HEK293 (cell line): ENCODE results near the gene RASGEF1B.

Experiments used
- CTCF ChIA-PET: fragments of 350-600 bp; formaldehyde crosslinking; extraction: SDS; loops from one replicate; lab custom pipeline; 2021; ENCODE audit warnings: antibody characterized with exemption; lab: Yijun Ruan, JAX
- POLR2A ChIA-PET: fragments of 300-600 bp; formaldehyde crosslinking; extraction: SDS; loops from one replicate; lab custom pipeline; 2020; ENCODE audit warnings: antibody characterized with exemption, inconsistent platforms; lab: Yijun Ruan, JAX
- H3K27ac ChIP-seq: fragments of 200-500 bp; sonication (Bioruptor generic); 2 replicates; pipeline ENCODE4 v1.5.1; 2014; ENCODE audit warnings: low read depth, low read length, control low read depth, inconsistent platforms; ENCODE audit errors: extremely low read depth
- H3K36me3 ChIP-seq, 2 experiments: fragments of 200-500 bp in 1 of 2; sonication (Bioruptor generic) in 1 of 2; 1 replicate in 1 of 2; 2 replicates in 1 of 2; pipeline ENCODE4 v1.5.1; 2014 to 2017; ENCODE audit warnings: inconsistent platforms in 2 of 2, low read length in 2 of 2; ENCODE audit not compliant: control insufficient read depth in 2 of 2, insufficient read depth in 1 of 2
- H3K4me1 ChIP-seq: fragments of 200-500 bp; sonication (Bioruptor generic); 2 replicates; pipeline ENCODE4 v1.5.1; 2014; ENCODE audit warnings: mild to moderate bottlenecking, low read length, inconsistent platforms; ENCODE audit not compliant: control insufficient read depth, insufficient read depth
- H3K4me3 ChIP-seq: 2 replicates; pipeline ENCODE4 v1.5.1; 2011; ENCODE audit warnings: low read depth, mild to moderate bottlenecking, control low read depth, low read length, moderate library complexity
- H3K9me3 ChIP-seq: fragments of 200-500 bp; sonication (Bioruptor generic); 2 replicates; pipeline ENCODE4 v1.5.1; 2014; ENCODE audit warnings: low read depth, low read length, inconsistent platforms; ENCODE audit not compliant: control insufficient read depth, insufficient read depth
- IKZF3 ChIP-seq: fragments of 450-650 bp; IDR thresholded peaks from 2 replicates; pipeline ENCODE4 v1.5.0; 2018; ENCODE audit warnings: missing biosample characterization, mild to moderate bottlenecking, missing genetic modification characterization, moderate library complexity
- PRDM6 ChIP-seq: fragments of 450-650 bp; formaldehyde crosslinking; IDR thresholded peaks from 2 replicates; pipeline ENCODE4 v1.5.1; 2017; ENCODE audit warnings: missing biosample characterization, missing genetic modification characterization
- REST ChIP-seq: fragments of 450-650 bp; formaldehyde crosslinking; IDR thresholded peaks from 2 replicates; pipeline ENCODE4 v1.5.1; 2016; ENCODE audit warnings: missing biosample characterization, missing genetic modification characterization
- ZBTB7A ChIP-seq: fragments of 450-650 bp; formaldehyde crosslinking; IDR thresholded peaks from 2 replicates; pipeline ENCODE4 v1.5.1; 2016; ENCODE audit warnings: low read depth, missing biosample characterization, missing genetic modification characterization
- ZNF10 ChIP-seq: fragments of 450-650 bp; formaldehyde crosslinking; IDR thresholded peaks from 2 replicates; pipeline ENCODE4 v1.5.1; 2017; ENCODE audit warnings: missing biosample characterization, missing genetic modification characterization
- ZNF26 ChIP-seq: fragments of 450-650 bp; formaldehyde crosslinking; IDR thresholded peaks from 2 replicates; pipeline ENCODE4 v1.5.1; 2016; ENCODE audit warnings: missing biosample characterization, missing genetic modification characterization
- ZNF266 ChIP-seq: fragments of 450-650 bp; formaldehyde crosslinking; IDR thresholded peaks from 2 replicates; pipeline ENCODE4 v1.5.1; 2016; ENCODE audit warnings: missing biosample characterization, missing genetic modification characterization, low read depth
- ZNF449 ChIP-seq: fragments of 450-650 bp; formaldehyde crosslinking; IDR thresholded peaks from 2 replicates; pipeline ENCODE4 v1.5.1; 2017; ENCODE audit warnings: missing biosample characterization, mild to moderate bottlenecking, missing genetic modification characterization, moderate library complexity
- ZNF48 ChIP-seq: fragments of 450-650 bp; formaldehyde crosslinking; IDR thresholded peaks from 2 replicates; pipeline ENCODE4 v1.5.1; 2016; ENCODE audit warnings: missing biosample characterization, missing genetic modification characterization
- ZSCAN5A ChIP-seq: fragments of 450-650 bp; formaldehyde crosslinking; IDR thresholded peaks from 2 replicates; pipeline ENCODE4 v1.5.1; 2016; ENCODE audit warnings: missing biosample characterization, missing genetic modification characterization

RASGEF1B gene

GRCh38 chr4:81470456-81471297 lies 1.0 kb downstream of the RASGEF1B start (continued):
- TF ChIP-seq REST (0 out of 2 replicates have a peak, but pooled peaks have one; percentile 8), ZNF48 (tag by site-specific recombination) (no peak), ZNF10 (tag by site-specific recombination) (no peak), PRDM6 (tag by site-specific recombination) (no peak), ZNF266 (tag by site-specific recombination) (no peak), IKZF3 (no peak), ZNF26 (tag by site-specific recombination) (no peak)

GRCh38 chr4:81469781-81470455 lies 1.8 kb downstream of the RASGEF1B start:
- POLR2A ChIA-PET: interaction anchor here (1.0 kb wide), 1 partner anchor 162 kb away, joined by 3 read pairs; no protein-coding TSS in a partner anchor
- CTCF ChIA-PET: interaction anchor here (1.5 kb wide), 1 partner anchor 374 kb away, joined by 9 read pairs; no protein-coding TSS in a partner anchor
- H3K27ac ChIP-seq: peak overlapping the region; percentile 91; the same call in 1 of the 2 replicates
- peaks cover 11% of the 10 kb centered on the region for H3K4me1 ChIP-seq
- no peaks in the 10 kb centered on the region for H3K36me3 ChIP-seq
- peak overlapping the region; percentile 69 for H3K4me3 ChIP-seq
- H3K9me3 ChIP-seq: no peaks in the 10 kb centered on the region
- TF ChIP-seq ZSCAN5A (tag by site-specific recombination) (no peak), ZBTB7A (no peak), ZNF10 (tag by site-specific recombination) (peak; percentile 71; the same call in 1 of the 2 replicates), PRDM6 (tag by site-specific recombination) (peak; percentile 71), ZNF449 (tag by site-specific recombination) (peak; percentile 94)
- TF ChIP-seq, all 188 proteins: peak for 3
